Left ventricle myocardium inferior (tissue), 1 donor: Measurements from ENCODE around the gene CHL1. TPM values are rescaled to one million over a fixed set of nuclear protein-coding genes. Genes with fewer than 3 reads are reported as not detected.

Source experiments
- DNase-seq: peaks from one replicate; pipeline ENCODE4 v3.0.0-alpha.2; 2020
- H3K27ac ChIP-seq: fragments of 200-600 bp; replicated peaks from 2 replicates; pipeline ENCODE4 v1.8.0; 2021
- H3K27me3 ChIP-seq: fragments of 200-600 bp; 2 replicates; pipeline ENCODE4 v1.8.0; 2021; ENCODE audit warnings: low read depth
- H3K36me3 ChIP-seq: fragments of 200-600 bp; 2 replicates; pipeline ENCODE4 v1.8.0; 2021
- H3K4me1 ChIP-seq: fragments of 200-600 bp; 2 replicates; pipeline ENCODE4 v1.8.0; 2021
- H3K4me3 ChIP-seq: fragments of 200-600 bp; 2 replicates; pipeline ENCODE4 v1.8.0; 2021; ENCODE audit warnings: mild to moderate bottlenecking, moderate library complexity
- H3K9me3 ChIP-seq: fragments of 200-600 bp; replicated peaks from 2 replicates; pipeline ENCODE4 v1.8.0; 2021
- CTCF ChIP-seq: fragments of 200-600 bp; IDR thresholded peaks from 2 replicates; pipeline ENCODE4 v1.8.0; 2021; ENCODE audit warnings: antibody characterized with exemption, mild to moderate bottlenecking, borderline replicate concordance
- intact Hi-C: fragments of 100-400 bp; cut with micrococcal nuclease; formaldehyde crosslinking; loops from one replicate; pipeline ENCODE4 v1.11.0; 2022
- total RNA-seq: library from RNA; stranded (reverse); fragmentation: NEBNext Ultra II Directional; extraction: Animal tissue kit (Norgen Biotek cat#: 25700); gene quantifications from one replicate; pipeline ENCODE4 v1.2.1, GENCODE V29; 2021
- donor health status: DM: no; HTN: yes; CAD: no; lungs with severe emphysema.

Gene CHL1
- total RNA-seq, 1 donor from 2014 or later, result 8.8 TPM

- Histone ChIP-seq H3K4me3 (no peak overlapping the region), H3K4me1 (no peaks in the 10 kb centered on the region), H3K27ac (no peak overlapping the region), H3K36me3 (no peaks in the 10 kb centered on the region), H3K9me3 (no peaks in the 10 kb centered on the region), H3K27me3 (no peaks in the 10 kb centered on the region)
- DNase-seq, result no peak
- TF ChIP-seq CTCF, result no peak
- intact Hi-C loops, result no loop called here
Observed at GRCh38 chr3:166799-167198, 29.8 kb upstream of the CHL1 start.

GRCh38 chr3:173886-174285 lies 22.7 kb upstream of the CHL1 start:
- Histone ChIP-seq H3K9me3 (no peaks in the 10 kb centered on the region), H3K27me3 (no peaks in the 10 kb centered on the region), H3K4me3 (no peak overlapping the region), H3K4me1 (no peaks in the 10 kb centered on the region), H3K36me3 (no peaks in the 10 kb centered on the region), H3K27ac (no peak overlapping the region)
- intact Hi-C loops, result no loop called here
- no peak for TF ChIP-seq CTCF
- DNase-seq, result no peak

GRCh38 chr3:184976-185375 lies 11.6 kb upstream of the CHL1 start:
- DNase-seq, result no peak
- H3K4me1 ChIP-seq, result no peaks in the 10 kb centered on the region
- no peaks in the 10 kb centered on the region for H3K9me3 ChIP-seq
- H3K27ac ChIP-seq, result no peak overlapping the region
- peaks cover 2% of the 10 kb centered on the region for H3K27me3 ChIP-seq
- intact Hi-C loops, result no loop called here
- TF ChIP-seq CTCF, result no peak
- no peaks in the 10 kb centered on the region for H3K36me3 ChIP-seq
- H3K4me3 ChIP-seq, result no peak overlapping the region

- no peak for DNase-seq
- intact Hi-C loops, result no loop called here
- no peak for TF ChIP-seq CTCF
- Histone ChIP-seq H3K9me3 (no peaks in the 10 kb centered on the region), H3K4me3 (no peak overlapping the region), H3K4me1 (peaks cover 11% of the 10 kb centered on the region), H3K27me3 (peaks cover 31% of the 10 kb centered on the region), H3K36me3 (no peaks in the 10 kb centered on the region), H3K27ac (no peak overlapping the region)
Observed at GRCh38 chr3:192215-192929, 4.2 kb upstream of the CHL1 start.

- H3K4me1 ChIP-seq, result peaks cover 22% of the 10 kb centered on the region
- H3K9me3 ChIP-seq, result no peaks in the 10 kb centered on the region
- no peaks in the 10 kb centered on the region for H3K36me3 ChIP-seq
- intact Hi-C loops, result no loop called here
- no peak for TF ChIP-seq CTCF
- DNase-seq, result no peak
- H3K27me3 ChIP-seq, result peaks cover 47% of the 10 kb centered on the region
- no peak overlapping the region for H3K27ac ChIP-seq
- H3K4me3 ChIP-seq, result no peak overlapping the region
Observed at GRCh38 chr3:194001-194400, 2.6 kb upstream of the CHL1 start.

GRCh38 chr3:194421-194820 lies 2.1 kb upstream of the CHL1 start:
- peaks cover 51% of the 10 kb centered on the region for H3K27me3 ChIP-seq
- no peak for TF ChIP-seq CTCF
- DNase-seq, result no peak
- H3K4me3 ChIP-seq, result no peak overlapping the region
- peaks cover 22% of the 10 kb centered on the region for H3K4me1 ChIP-seq
- intact Hi-C loops, result no loop called here
- no peaks in the 10 kb centered on the region for H3K9me3 ChIP-seq
- H3K27ac ChIP-seq, result no peak overlapping the region
- no peaks in the 10 kb centered on the region for H3K36me3 ChIP-seq
